HG02642 (cell line): ENCODE measurements around the gene SMAD6.

Experiments used
- ATAC-seq: cut with Tn5 transposase; IDR thresholded peaks from one replicate; pipeline ENCODE4 v1.9.1; 2021; ENCODE audit warnings: mild to moderate bottlenecking; ENCODE audit not compliant: unreplicated experiment, poor library complexity

SMAD6 gene

GRCh38 chr15:66718220-66718988, 16.4 kb downstream of the SMAD6 start:
- ATAC-seq, result no peak

DNA sequence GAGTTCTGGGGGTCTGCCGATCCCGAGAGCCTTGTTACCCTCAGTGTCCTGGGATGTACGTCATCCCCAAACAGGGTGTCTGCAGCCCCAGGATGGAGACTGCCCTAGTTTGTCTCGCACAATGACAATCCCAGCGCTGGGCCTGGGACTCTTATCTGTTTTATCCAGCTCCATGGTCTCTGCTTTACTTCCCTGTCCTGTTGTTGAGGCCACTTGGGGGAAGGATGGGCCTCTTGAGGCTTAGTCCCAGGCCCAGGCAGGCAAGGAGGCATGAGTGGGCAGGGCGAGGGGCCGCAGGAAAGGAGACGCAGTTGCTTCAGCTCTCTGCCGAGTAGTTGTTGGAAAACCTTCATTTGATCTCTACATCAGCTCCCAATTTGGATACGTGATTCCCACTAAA, 17.4 kb downstream of the SMAD6 start:
- ATAC-seq, result no peak

DNA sequence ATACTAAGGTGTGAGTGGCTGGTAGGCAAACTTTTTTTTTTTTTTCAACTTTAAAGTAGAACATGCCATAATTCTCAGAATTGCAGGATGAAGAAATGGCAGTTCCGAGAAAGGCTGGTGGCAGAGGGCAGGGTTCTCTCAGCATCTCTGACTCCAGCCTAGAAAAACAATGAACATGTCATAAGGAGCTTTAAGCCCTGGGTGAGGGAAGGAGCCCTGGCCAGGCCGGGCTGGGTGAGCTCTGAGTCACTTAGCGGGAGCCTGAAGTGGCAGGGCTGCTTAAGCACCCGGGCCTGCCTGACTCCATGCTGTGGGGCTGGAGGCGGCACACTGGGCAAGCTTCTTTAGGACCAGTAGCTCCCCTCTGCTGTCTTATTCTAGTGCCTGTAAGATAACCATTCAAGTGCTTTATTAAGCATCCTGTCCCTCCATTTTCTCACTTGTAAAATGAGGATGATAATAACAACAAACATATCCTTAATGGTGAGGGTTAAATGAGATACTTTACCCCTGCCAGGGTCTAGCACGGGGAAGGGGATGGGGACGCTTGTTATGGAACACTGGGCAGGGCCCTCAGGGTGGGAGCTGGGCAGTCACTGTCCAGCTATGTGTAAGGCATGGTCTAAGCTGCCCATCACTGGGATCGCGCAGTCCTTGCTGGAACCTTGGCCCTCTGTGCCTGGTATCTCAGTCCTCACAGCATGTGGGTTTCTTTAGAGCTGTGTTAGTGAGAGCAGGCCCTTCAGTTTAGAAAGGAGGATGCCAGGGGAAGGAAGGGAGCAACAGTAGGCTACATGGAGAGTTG, 18.4 kb downstream of the SMAD6 start:
- ATAC-seq, result no peak

DNA sequence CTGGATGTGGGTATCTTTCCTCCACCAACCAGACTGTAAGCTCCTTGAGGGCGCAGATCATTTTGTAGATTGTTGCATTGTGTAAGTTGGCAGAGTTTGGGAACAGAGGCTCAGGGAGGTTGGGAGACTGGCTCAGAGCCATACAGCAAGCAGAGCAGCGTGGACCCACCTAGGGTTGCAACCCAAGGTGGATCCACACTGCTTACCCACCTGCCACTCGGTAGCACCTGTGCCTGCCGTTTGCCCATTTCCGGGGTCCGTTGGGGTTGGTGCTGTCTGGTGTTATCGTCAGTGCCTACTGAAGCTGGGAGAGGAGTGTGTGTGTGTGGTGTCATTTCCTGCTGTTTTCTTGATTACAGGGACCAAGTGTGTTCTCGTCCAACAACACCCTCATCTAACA, 19.0 kb downstream of the SMAD6 start:
- ATAC-seq, result no peak

DNA sequence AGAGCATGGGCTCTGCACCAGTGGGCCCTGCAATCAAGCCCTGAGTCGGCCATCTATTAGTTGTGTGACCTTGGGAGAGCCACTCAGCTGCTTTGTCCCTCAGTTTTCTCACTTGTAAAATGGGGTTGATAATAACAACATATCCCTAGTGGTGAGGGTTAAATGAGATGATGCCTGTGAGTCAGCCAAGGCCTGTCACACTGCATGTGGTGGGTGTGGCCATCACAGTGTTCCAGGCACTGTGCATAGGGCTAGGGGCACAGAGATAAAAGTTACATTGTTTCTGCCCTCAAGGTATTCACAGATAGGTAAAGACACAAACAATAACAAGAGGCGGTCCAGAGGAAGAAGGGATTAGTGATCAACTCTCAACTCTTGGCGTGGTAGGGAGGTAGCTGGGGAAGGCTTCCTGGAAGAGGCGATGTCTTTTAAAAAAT, 19.5 kb downstream of the SMAD6 start:
- ATAC-seq, result no peak

DNA sequence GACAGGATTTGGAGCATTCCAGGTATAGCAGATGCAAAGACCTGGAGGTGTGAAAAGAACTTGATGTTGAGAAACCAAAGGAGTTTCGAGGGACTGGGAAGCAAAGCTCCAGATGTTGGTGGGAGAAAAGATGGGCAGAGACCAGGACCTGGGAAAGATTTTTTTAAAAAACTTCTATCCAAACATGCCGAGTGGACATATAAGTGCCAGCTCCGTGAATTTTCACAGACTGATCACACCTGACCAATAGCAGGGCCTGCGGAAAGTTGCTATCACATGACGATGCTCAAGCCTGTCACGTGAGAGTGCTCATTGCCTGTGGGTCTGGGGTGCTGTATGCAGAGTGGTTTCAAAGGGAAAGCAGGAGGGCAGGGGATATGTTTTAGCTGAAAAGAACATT, 19.9 kb downstream of the SMAD6 start:
- ATAC-seq, result no peak

DNA sequence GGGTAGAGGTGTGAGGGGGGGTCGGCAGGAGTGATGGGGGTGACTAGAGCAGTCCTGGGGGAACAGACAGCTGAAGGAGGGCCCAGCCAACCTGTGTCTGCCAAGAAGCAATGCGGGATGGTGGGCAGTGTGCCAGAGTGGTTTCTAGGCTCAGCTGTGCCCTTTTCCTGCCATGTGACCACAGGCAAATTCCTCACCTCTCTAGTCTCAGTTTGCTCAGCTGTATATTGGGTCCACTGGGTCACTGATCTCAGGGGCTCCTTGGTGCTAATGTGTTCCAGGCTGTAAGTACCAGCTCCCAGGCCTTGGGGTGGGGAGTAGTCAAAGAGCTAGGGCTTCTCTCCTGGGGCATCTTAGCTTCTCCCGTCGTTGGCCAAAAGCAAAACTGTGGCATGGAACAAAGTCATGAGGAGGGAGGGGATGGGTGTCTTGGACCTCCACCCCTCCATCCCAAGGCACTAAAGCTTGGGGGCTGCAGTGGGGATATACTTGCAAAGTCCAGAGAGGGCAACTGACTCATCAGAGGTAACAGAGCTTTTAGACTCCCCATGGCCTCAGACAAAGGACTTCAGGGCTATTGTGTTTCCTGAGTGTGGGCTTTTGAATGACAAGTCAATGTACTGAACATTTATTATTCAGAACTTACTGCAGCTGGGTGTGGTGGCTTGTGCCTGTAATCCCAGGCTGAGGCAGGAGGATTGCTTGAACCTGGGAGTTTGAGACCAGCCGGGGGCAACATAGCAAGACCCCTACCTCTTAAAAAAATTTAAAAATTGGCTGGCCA, 20.9 kb downstream of the SMAD6 start:
- ATAC-seq, result no peak

GRCh38 chr15:66723826-66724731, 22.0 kb downstream of the SMAD6 start:
- no peak for ATAC-seq

GRCh38 chr15:66724732-66725463, 22.9 kb downstream of the SMAD6 start:
- ATAC-seq, result no peak

DNA sequence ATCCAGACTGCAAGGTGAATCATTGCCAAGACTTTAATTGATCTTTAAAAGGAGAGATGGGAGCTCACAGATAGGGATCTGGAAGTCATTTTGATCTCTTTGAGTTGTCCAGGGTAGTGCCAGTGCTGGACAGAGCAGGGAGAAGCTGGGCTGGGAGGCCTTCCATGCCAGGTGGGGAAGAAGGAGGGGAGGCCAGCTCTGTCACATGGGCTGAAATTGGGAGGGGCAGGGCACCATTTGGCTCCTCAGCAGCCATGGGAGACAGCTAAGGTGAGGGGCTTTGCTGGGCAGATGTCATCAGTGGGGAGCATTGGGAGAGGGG, 23.4 kb downstream of the SMAD6 start:
- ATAC-seq, result no peak

DNA sequence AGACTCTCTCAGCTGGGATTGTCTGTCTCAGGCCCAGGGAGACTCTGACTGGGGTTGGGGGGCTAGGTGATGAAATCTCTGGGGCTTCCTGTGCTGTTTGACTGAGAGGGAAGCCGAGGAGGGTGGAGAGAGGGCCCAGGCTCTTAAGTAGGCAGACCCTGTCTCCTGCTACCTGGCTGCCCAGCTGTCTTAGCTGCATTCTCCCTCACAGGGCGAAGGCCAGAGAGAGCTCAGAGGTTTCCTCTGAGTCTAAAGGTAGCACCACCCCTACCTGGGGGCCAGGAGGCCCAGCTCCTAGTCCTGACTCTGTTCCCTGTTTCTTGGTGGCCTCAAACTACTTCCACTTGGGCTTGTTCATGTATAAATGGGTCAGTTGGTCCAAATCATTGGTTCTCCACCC, 24.4 kb downstream of the SMAD6 start:
- no peak for ATAC-seq

GRCh38 chr15:66729331-66729951, 27.4 kb downstream of the SMAD6 start:
- no peak for ATAC-seq

- no peak for ATAC-seq
Observed at GRCh38 chr15:66730168-66731021, 28.4 kb downstream of the SMAD6 start.

DNA sequence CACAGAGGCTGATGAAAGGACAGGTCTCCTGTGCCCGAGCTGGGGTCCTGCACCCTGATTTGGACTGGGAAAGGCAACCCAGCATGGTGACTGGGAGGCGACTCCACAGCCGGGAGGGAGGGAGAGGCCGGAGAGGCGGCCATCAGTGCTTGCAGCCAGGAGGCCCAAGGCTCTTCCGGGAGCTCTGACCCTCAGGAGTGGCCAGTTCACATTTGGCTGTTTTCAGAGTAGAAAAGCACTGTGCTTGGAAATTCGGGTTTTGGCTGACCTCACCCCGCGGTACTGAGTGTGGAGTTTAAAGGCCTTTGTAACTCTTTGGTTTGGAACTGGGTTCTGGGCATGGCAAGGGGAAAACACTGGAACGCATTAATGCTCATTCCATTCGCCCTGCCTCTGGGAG, 31.9 kb downstream of the SMAD6 start:
- no peak for ATAC-seq

- no peak for ATAC-seq
Observed at GRCh38 chr15:66734961-66735908, 33.2 kb downstream of the SMAD6 start.

DNA sequence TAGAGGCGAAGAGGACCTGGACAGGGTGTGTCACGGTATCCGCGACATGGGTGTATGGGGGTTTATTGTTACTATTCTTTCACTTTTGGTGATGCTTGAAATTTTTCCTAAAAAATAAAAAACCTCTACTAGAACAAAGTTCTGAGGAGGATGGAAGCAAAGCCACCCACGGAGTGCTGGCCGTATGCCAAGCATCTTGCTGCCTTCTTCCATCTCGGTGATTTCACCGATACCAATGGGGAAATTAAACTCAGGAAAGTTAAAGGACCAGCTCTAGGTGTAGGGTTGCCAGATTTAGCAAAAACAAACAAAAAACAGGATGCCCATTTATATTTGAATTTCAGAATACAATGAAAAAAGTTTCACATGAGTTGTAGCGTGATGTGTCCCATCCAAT, 33.9 kb downstream of the SMAD6 start:
- no peak for ATAC-seq
